Stimulated activated memory B cell treated with anti-CD40 and anti-IgM and Interleukin-4, amounts not matched to agents 10 μg/mL and 1 μg/mL and 100 μg/mL, for 72 hours (primary cell): Measurements from ENCODE around the gene RAPGEF2.

ENCODE experiments used
- ATAC-seq: fragments of 150-1000 bp; cut with Tn5 transposase; 2 replicates; pipeline ENCODE4 v1.10.0; 2021
- H3K27ac Mint-ChIP-seq: one replicate; pipeline ENCODE4 v1.8.0; 2022; ENCODE audit warnings: mild to moderate bottlenecking, mixed read lengths
- H3K27me3 Mint-ChIP-seq: one replicate; pipeline ENCODE4 v1.8.0; 2022; ENCODE audit warnings: mixed read lengths
- H3K36me3 Mint-ChIP-seq: one replicate; pipeline ENCODE4 v1.8.0; 2022; ENCODE audit warnings: mixed read lengths
- H3K4me1 Mint-ChIP-seq: one replicate; pipeline ENCODE4 v1.8.0; 2022; ENCODE audit warnings: mixed read lengths
- H3K4me3 Mint-ChIP-seq: one replicate; pipeline ENCODE4 v1.8.0; 2022; ENCODE audit warnings: mild to moderate bottlenecking, moderate library complexity, mixed read lengths
- H3K9me3 Mint-ChIP-seq: one replicate; pipeline ENCODE4 v1.8.0; 2022; ENCODE audit warnings: mixed read lengths

RAPGEF2 gene

DNA sequence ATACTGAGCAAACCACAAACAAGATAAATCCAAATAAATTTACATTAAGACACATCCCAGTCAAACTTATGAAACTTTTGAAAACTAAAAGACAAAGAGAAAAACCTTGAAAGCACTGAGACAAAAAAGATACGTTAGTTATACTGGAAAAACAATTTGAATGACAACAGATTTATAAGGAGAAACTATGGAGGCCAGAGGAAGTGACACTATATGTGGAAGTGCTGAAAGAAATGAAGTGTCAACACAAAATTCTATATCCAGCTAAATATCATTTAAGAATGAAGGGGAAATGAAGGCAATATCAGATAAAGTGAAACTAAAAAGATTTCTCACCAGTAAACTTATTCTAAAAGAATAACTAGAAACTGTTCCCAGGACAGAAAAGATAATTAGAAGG is 283.7 kb downstream of the RAPGEF2 start:
- ATAC-seq, result no peak
- H3K9me3 Mint-ChIP-seq, result peaks cover 10% of the 10 kb centered on the region
- H3K36me3 Mint-ChIP-seq, result no peaks in the 10 kb centered on the region

DNA sequence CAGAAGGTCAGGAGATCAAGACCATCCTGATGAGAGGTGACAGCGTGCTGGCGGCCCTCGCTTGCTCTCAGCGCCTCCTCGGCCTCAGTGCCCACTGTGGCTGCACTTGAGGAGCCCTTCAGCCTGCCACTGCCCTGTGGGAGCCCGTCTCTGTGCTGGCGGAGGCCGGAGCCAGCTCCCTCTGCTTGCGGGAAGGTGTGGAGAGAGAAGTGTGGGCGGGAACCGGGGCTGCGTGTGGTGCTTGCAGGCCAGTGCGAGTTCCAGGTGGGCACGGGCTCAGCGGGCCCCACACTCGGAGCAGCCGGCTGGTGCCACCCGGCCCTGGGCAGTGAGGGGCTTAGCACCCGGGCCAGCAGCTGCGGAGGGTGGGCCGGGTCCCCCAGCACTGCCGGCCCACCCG is 286.9 kb downstream of the RAPGEF2 start:
- no peak overlapping the region for H3K4me3 Mint-ChIP-seq
- no peaks in the 10 kb centered on the region for H3K36me3 Mint-ChIP-seq
- peaks cover 21% of the 10 kb centered on the region for H3K27me3 Mint-ChIP-seq
- peaks cover 10% of the 10 kb centered on the region for H3K9me3 Mint-ChIP-seq
- no peak for ATAC-seq
- no peaks in the 10 kb centered on the region for H3K4me1 Mint-ChIP-seq
- no peak overlapping the region for H3K27ac Mint-ChIP-seq

More for the DNA sequence above, 283.7 kb downstream of the RAPGEF2 start:
- no peaks in the 10 kb centered on the region for H3K4me1 Mint-ChIP-seq
- H3K27me3 Mint-ChIP-seq, result peaks cover 23% of the 10 kb centered on the region
- no peak overlapping the region for H3K4me3 Mint-ChIP-seq
- H3K27ac Mint-ChIP-seq, result no peak overlapping the region

- H3K27ac Mint-ChIP-seq, result no peak overlapping the region
- no peak for ATAC-seq
- H3K4me3 Mint-ChIP-seq, result no peak overlapping the region
- H3K4me1 Mint-ChIP-seq, result no peaks in the 10 kb centered on the region
- H3K9me3 Mint-ChIP-seq, result peaks cover 10% of the 10 kb centered on the region
- H3K27me3 Mint-ChIP-seq, result peaks cover 12% of the 10 kb centered on the region
- H3K36me3 Mint-ChIP-seq, result no peaks in the 10 kb centered on the region
Measured at GRCh38 chr4:159390648-159391047, 287.8 kb downstream of the RAPGEF2 start.

DNA sequence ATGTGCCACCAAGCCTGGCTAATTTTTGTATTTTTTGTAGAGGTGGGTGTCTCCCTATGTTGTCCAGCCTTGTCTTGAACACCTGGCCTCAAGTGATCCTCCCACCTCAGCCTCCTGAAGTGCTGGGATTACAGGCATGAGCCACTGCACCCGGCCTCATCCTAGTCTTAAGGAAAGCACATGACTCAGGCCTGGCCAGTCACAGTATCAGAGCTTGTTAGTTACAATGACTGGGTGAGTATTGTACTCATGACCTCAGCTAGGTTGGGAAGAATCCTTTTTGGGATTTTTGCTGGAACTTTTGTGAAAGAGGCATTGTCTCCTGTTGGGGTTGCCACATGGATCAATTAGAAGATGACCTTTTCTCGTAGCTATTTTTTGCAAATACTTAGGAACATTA is 292.8 kb downstream of the RAPGEF2 start:
- no peaks in the 10 kb centered on the region for H3K9me3 Mint-ChIP-seq
- ATAC-seq, result no peak
- no peaks in the 10 kb centered on the region for H3K36me3 Mint-ChIP-seq
- H3K27me3 Mint-ChIP-seq, result peaks cover 8% of the 10 kb centered on the region
- no peaks in the 10 kb centered on the region for H3K4me1 Mint-ChIP-seq
- no peak overlapping the region for H3K27ac Mint-ChIP-seq
- H3K4me3 Mint-ChIP-seq, result no peak overlapping the region

DNA sequence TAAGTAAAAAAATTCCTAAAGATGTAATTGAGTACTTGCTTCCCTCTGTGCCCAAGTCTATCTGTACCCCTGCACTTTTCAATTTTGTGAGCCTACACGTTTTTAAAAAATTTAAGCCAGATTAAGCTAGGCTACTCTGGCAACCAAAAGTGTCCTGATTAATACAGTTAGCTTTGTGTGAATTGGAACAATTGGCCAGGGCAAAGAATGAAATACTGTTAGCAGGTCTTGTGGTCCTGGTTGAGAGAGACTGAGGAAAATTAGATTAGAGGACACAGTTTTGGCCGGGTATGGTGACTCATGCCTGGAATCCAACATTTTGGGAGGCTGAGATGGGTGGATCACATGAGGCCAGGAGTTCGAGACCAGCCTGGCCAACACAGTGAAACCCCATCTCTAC is 293.3 kb downstream of the RAPGEF2 start:
- ATAC-seq, result no peak
- Mint-ChIP-seq H3K36me3 (no peaks in the 10 kb centered on the region), H3K9me3 (no peaks in the 10 kb centered on the region), H3K27ac (no peak overlapping the region), H3K4me3 (no peak overlapping the region), H3K4me1 (no peaks in the 10 kb centered on the region), H3K27me3 (peaks cover 13% of the 10 kb centered on the region)

GRCh38 chr4:159398236-159398638 is 295.4 kb downstream of the RAPGEF2 start:
- no peaks in the 10 kb centered on the region for H3K36me3 Mint-ChIP-seq
- H3K4me1 Mint-ChIP-seq, result no peaks in the 10 kb centered on the region
- peaks cover 24% of the 10 kb centered on the region for H3K27me3 Mint-ChIP-seq
- no peak overlapping the region for H3K4me3 Mint-ChIP-seq
- H3K27ac Mint-ChIP-seq, result no peak overlapping the region
- no peaks in the 10 kb centered on the region for H3K9me3 Mint-ChIP-seq
- no peak for ATAC-seq

- peaks cover 24% of the 10 kb centered on the region for H3K27me3 Mint-ChIP-seq
- no peak overlapping the region for H3K4me3 Mint-ChIP-seq
- ATAC-seq, result no peak
- H3K9me3 Mint-ChIP-seq, result no peaks in the 10 kb centered on the region
- no peak overlapping the region for H3K27ac Mint-ChIP-seq
- H3K4me1 Mint-ChIP-seq, result no peaks in the 10 kb centered on the region
- no peaks in the 10 kb centered on the region for H3K36me3 Mint-ChIP-seq
Measured at GRCh38 chr4:159400558-159401225, 297.8 kb downstream of the RAPGEF2 start.

DNA sequence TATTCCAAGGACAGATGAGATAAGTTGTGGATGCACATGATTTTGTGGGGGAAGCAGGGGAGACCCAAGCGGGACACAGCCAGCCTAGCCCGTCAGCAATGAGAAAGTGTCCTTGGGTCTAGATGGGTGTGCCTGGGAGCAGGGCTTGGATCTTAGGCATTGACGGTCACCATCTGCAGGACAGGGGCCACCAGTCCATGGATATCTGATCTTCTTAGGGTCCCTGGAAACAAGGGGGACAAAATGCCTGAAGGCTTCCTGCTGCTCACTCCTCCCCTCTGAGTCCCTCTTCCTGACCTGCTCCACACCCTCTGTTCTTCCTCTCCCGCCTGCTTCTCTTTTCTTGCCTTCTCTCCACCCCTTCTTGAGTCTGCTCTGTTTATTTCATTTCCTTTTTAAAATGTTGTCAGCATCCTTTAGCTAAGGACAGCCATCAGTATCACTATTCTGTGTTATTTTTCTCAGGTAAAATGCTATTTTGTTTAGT is 298.4 kb downstream of the RAPGEF2 start:
- no peak for ATAC-seq
- no peak overlapping the region for H3K27ac Mint-ChIP-seq
- no peak overlapping the region for H3K4me3 Mint-ChIP-seq

GRCh38 chr4:159401791-159402380 is 299.0 kb downstream of the RAPGEF2 start:
- H3K27ac Mint-ChIP-seq, result no peak overlapping the region

More for the DNA sequence above, 298.4 kb downstream of the RAPGEF2 start:
- H3K27me3 Mint-ChIP-seq, result peaks cover 24% of the 10 kb centered on the region
- no peaks in the 10 kb centered on the region for H3K4me1 Mint-ChIP-seq
- H3K36me3 Mint-ChIP-seq, result no peaks in the 10 kb centered on the region
- no peaks in the 10 kb centered on the region for H3K9me3 Mint-ChIP-seq

More at GRCh38 chr4:159401791-159402380, 299.0 kb downstream of the RAPGEF2 start:
- H3K27me3 Mint-ChIP-seq, result peaks cover 24% of the 10 kb centered on the region
- H3K36me3 Mint-ChIP-seq, result no peaks in the 10 kb centered on the region
- no peaks in the 10 kb centered on the region for H3K4me1 Mint-ChIP-seq
- ATAC-seq, result no peak
- H3K9me3 Mint-ChIP-seq, result no peaks in the 10 kb centered on the region
- no peak overlapping the region for H3K4me3 Mint-ChIP-seq
